HepG2 (cell line): ENCODE measurements around the gene LTB4R2. TPM values are rescaled to one million over a fixed set of nuclear protein-coding genes. Genes with fewer than 3 reads are reported as not detected.

Experiments
- AKAP8 ChIP-seq: sonication (generic); formaldehyde crosslinking; IDR thresholded peaks from 2 replicates; pipeline ENCODE4 v1.5.1; 2020; ENCODE audit warnings: mild to moderate bottlenecking, missing genetic modification reagents
- ATF7-NPFF ChIP-seq: sonication (generic); formaldehyde crosslinking; IDR thresholded peaks from 2 replicates; pipeline ENCODE4 v1.8.1; 2023; ENCODE audit warnings: mild to moderate bottlenecking, low read depth, missing genetic modification reagents, moderate library complexity
- BHLHE40 ChIP-seq: IDR thresholded peaks from 2 replicates; pipeline ENCODE4 v1.6.1; 2011; ENCODE audit warnings: low read length, improper control_type of control experiment
- CENPT ChIP-seq: sonication (generic); formaldehyde crosslinking; IDR thresholded peaks from 2 replicates; pipeline ENCODE4 v1.8.0; 2022; ENCODE audit warnings: low read depth, mild to moderate bottlenecking, moderate library complexity, missing genetic modification reagents
- CENPX ChIP-seq: sonication (generic); formaldehyde crosslinking; IDR thresholded peaks from 2 replicates; pipeline ENCODE4 v1.9.0; 2021; ENCODE audit warnings: mild to moderate bottlenecking, missing genetic modification reagents, moderate library complexity
- ETS1 ChIP-seq: sonication (generic); formaldehyde crosslinking; IDR thresholded peaks from 2 replicates; pipeline ENCODE4 v1.4.0; 2020; ENCODE audit warnings: missing genetic modification reagents
- FUBP1 ChIP-seq: sonication (generic); formaldehyde crosslinking; IDR thresholded peaks from 2 replicates; pipeline ENCODE4 v1.5.1; 2020; ENCODE audit warnings: missing genetic modification reagents, mild to moderate bottlenecking, borderline replicate concordance
- HDAC2 ChIP-seq: sonication (generic); formaldehyde crosslinking; IDR thresholded peaks from 2 replicates; pipeline ENCODE4 v1.4.0; 2020; ENCODE audit warnings: missing genetic modification reagents
- HNRNPK ChIP-seq: fragments of 200-400 bp; formaldehyde crosslinking; IDR thresholded peaks from 2 replicates; pipeline ENCODE4 v1.6.1; 2018; ENCODE audit warnings: low read length, low read depth, moderate library complexity, mild to moderate bottlenecking; ENCODE audit not compliant: poor library complexity, severe bottlenecking
- HOXA5 ChIP-seq: sonication (generic); formaldehyde crosslinking; IDR thresholded peaks from 2 replicates; pipeline ENCODE4 v1.4.0; 2020; ENCODE audit warnings: missing genetic modification reagents
- KDM2A ChIP-seq: sonication (generic); formaldehyde crosslinking; IDR thresholded peaks from 2 replicates; pipeline ENCODE4 v1.4.0; 2020; ENCODE audit warnings: low read depth, missing genetic modification reagents, borderline replicate concordance
- LCORL ChIP-seq, 2 experiments: fragments of 450-650 bp in 1 of 2; sonication (generic) in 1 of 2; formaldehyde crosslinking in 1 of 2; IDR thresholded peaks; 2 replicates each; pipeline versions ENCODE4 v1.5.0 to v1.6.1; 2017 to 2020; ENCODE audit warnings: antibody characterized with exemption in 1 of 2, missing genetic modification reagents in 1 of 2
- MXD1 ChIP-seq: sonication (generic); formaldehyde crosslinking; IDR thresholded peaks from 2 replicates; pipeline ENCODE4 v1.4.0; 2020; ENCODE audit warnings: mild to moderate bottlenecking, missing genetic modification reagents
- NPAS2 ChIP-seq: sonication (generic); formaldehyde crosslinking; IDR thresholded peaks from 2 replicates; pipeline ENCODE4 v1.8.0; 2022; ENCODE audit warnings: mild to moderate bottlenecking, missing genetic modification reagents, borderline replicate concordance
- PLRG1 ChIP-seq: fragments of 450-650 bp; conservative IDR thresholded peaks from 2 replicates; pipeline ENCODE4 v1.6.1; 2016
- PTBP1 ChIP-seq: fragments of 200-400 bp; formaldehyde crosslinking; IDR thresholded peaks from 2 replicates; pipeline ENCODE4 v1.6.1; 2018; ENCODE audit warnings: low read length, low read depth; ENCODE audit not compliant: poor library complexity, severe bottlenecking
- RAD51 ChIP-seq: fragments of 450-650 bp; IDR thresholded peaks from 2 replicates; pipeline ENCODE4 v1.6.1; 2016; ENCODE audit warnings: borderline replicate concordance
- SMAD3 ChIP-seq: sonication (generic); formaldehyde crosslinking; IDR thresholded peaks from 2 replicates; pipeline ENCODE4 v1.4.0; 2020; ENCODE audit warnings: missing genetic modification reagents
- SMAD9 ChIP-seq: sonication (generic); formaldehyde crosslinking; IDR thresholded peaks from 2 replicates; pipeline ENCODE4 v1.5.1; 2020; ENCODE audit warnings: mild to moderate bottlenecking, missing genetic modification reagents
- STAG1 ChIP-seq: sonication (generic); formaldehyde crosslinking; IDR thresholded peaks from 2 replicates; pipeline ENCODE4 v1.4.0; 2020; ENCODE audit warnings: missing genetic modification reagents
- STAT5B ChIP-seq: sonication (generic); formaldehyde crosslinking; IDR thresholded peaks from 2 replicates; pipeline ENCODE4 v1.4.0; 2020; ENCODE audit warnings: missing genetic modification reagents
- TIGD3 ChIP-seq: sonication (generic); formaldehyde crosslinking; IDR thresholded peaks from 2 replicates; pipeline ENCODE4 v1.5.1; 2020; ENCODE audit warnings: mild to moderate bottlenecking, missing genetic modification reagents, borderline replicate concordance
- TOE1 ChIP-seq: sonication (generic); formaldehyde crosslinking; IDR thresholded peaks from 2 replicates; pipeline ENCODE4 v1.4.0; 2020; ENCODE audit warnings: mild to moderate bottlenecking, missing genetic modification reagents
- ZNF232 ChIP-seq: sonication (generic); formaldehyde crosslinking; IDR thresholded peaks from 2 replicates; pipeline ENCODE4 v1.4.0; 2020; ENCODE audit warnings: missing genetic modification reagents, borderline replicate concordance
- ZNF235 ChIP-seq: sonication (generic); formaldehyde crosslinking; IDR thresholded peaks from 2 replicates; pipeline ENCODE4 v1.8.1; 2023; ENCODE audit warnings: mild to moderate bottlenecking, missing genetic modification reagents, borderline replicate concordance
- ZNF329 ChIP-seq: sonication (generic); formaldehyde crosslinking; IDR thresholded peaks from 2 replicates; pipeline ENCODE4 v1.9.0; 2021; ENCODE audit warnings: low read depth, mild to moderate bottlenecking, missing genetic modification reagents
- polyA plus RNA-seq, 8 experiments: library from polyadenylated mRNA; depleted of rRNA in 3 of 8; stranded (reverse) in 7 of 8; unstranded in 1 of 8; fragments of >200 nt; fragmentation: Illumina TruSeq in 4 of 8; extraction: Trizol in 4 of 8; gene quantifications; 2 replicates each; pipeline versions ENCODE4 v1.2.1 to v1.2.3, GENCODE V29; 2011 to 2016; ENCODE audit warnings: low read depth in 4 of 8, missing spikeins in 1 of 8, mixed read lengths in 1 of 8; ENCODE audit not compliant: insufficient read depth in 1 of 8
- total RNA-seq, 5 experiments: library from RNA; depleted of rRNA; stranded (reverse); fragments of >200 nt; fragmentation: Illumina TruSeq; extraction: Trizol; gene quantifications; 2 replicates each; pipeline ENCODE4 v1.2.3, GENCODE V29; 2016; ENCODE audit warnings: low read depth in 1 of 5

Gene LTB4R2
- total and polyA plus RNA-seq, 2 of the 13 experiments (the other 11 are each of a cell fraction or from before 2014, with no cell fraction given), result 3.9 to 6.9 TPM

- TF ChIP-seq ZNF232 (CRISPR knock-in tag), result peak; percentile 99
- TF ChIP-seq SMAD9 (CRISPR knock-in tag), result peak; percentile 75; the same call in 1 of the 2 replicates
- 0 out of 2 replicates have a peak, but pooled peaks have one; percentile 25 for TF ChIP-seq TIGD3 (CRISPR knock-in tag)
- peak; percentile 78 for TF ChIP-seq PTBP1
- TF ChIP-seq CENPT, result peak; percentile 96; the same call in 1 of the 2 replicates
- peak; percentile 97 for TF ChIP-seq KDM2A (CRISPR knock-in tag)
- peak; percentile 90 for TF ChIP-seq ZNF329 (CRISPR knock-in tag)
- peak; percentile 79 for TF ChIP-seq SMAD3 (CRISPR knock-in tag)
- TF ChIP-seq NPAS2 (CRISPR knock-in tag), result no peak
- TF ChIP-seq STAG1 (CRISPR knock-in tag), result peak; percentile 58
- peak; percentile 97; the same call in 1 of the 2 replicates for TF ChIP-seq FUBP1 (CRISPR knock-in tag)
- TF ChIP-seq CENPX, result no peak
- no peak for TF ChIP-seq PLRG1
- TF ChIP-seq HDAC2, result peak; percentile 75
- TF ChIP-seq STAT5B, result peak; percentile 83
- TF ChIP-seq BHLHE40, result no peak
- peak; percentile 100 for TF ChIP-seq MXD1 (CRISPR knock-in tag)
- no peak for TF ChIP-seq LCORL (IDR thresholded peaks at IDR 0.05)
- TF ChIP-seq LCORL (CRISPR knock-in tag; IDR thresholded peaks at IDR 0.05), result no peak
- peak; percentile 42; the same call in 1 of the 2 replicates for TF ChIP-seq TOE1 (CRISPR knock-in tag)
- no peak for TF ChIP-seq RAD51
- peak; percentile 98 for TF ChIP-seq HOXA5 (CRISPR knock-in tag)
- peak; percentile 69 for TF ChIP-seq AKAP8 (CRISPR knock-in tag)
- TF ChIP-seq HNRNPK, result peak; percentile 67
- TF ChIP-seq ETS1 (CRISPR knock-in tag), result peak; percentile 97
- peak; percentile 99 for TF ChIP-seq ATF7-NPFF (CRISPR knock-in tag)
- peak; percentile 98; the same call in 1 of the 2 replicates for TF ChIP-seq ZNF235
Observed at GRCh38 chr14:24315807-24316596, 6.1 kb downstream of the LTB4R2 start (continued).
